ENCODE results near the gene CPN2.
A peak's percentile ranks its signal among the peaks of the same experiment; 100 is the strongest.

- TF ChIP-seq, protein P1, sequence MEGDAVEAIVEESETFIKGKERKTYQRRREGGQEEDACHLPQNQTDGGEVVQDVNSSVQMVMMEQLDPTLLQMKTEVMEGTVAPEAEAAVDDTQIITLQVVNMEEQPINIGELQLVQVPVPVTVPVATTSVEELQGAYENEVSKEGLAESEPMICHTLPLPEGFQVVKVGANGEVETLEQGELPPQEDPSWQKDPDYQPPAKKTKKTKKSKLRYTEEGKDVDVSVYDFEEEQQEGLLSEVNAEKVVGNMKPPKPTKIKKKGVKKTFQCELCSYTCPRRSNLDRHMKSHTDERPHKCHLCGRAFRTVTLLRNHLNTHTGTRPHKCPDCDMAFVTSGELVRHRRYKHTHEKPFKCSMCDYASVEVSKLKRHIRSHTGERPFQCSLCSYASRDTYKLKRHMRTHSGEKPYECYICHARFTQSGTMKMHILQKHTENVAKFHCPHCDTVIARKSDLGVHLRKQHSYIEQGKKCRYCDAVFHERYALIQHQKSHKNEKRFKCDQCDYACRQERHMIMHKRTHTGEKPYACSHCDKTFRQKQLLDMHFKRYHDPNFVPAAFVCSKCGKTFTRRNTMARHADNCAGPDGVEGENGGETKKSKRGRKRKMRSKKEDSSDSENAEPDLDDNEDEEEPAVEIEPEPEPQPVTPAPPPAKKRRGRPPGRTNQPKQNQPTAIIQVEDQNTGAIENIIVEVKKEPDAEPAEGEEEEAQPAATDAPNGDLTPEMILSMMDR (IDR thresholded peaks at IDR 0.05; ENCODE audit: poor library complexity, severe bottlenecking) = peak; percentile 98
- TF ChIP-seq POLR2AphosphoS5 (IDR thresholded peaks at IDR 0.05) (no peak), MXI1 (conservative IDR thresholded peaks at IDR 0.05; ENCODE audit: poor library complexity, severe bottlenecking) (no peak), REST (IDR thresholded peaks at IDR 0.05; ENCODE audit: borderline replicate concordance) (no peak), EP300 (conservative IDR thresholded peaks at IDR 0.05; ENCODE audit: poor library complexity, severe bottlenecking) (peak; percentile 30), EZH2 (IDR thresholded peaks at IDR 0.05; ENCODE audit: borderline replicate concordance, insufficient read depth, low read length, poor library complexity, severe bottlenecking) (no peak), RAD21 (conservative IDR thresholded peaks at IDR 0.05) (peak; percentile 99)
Observed at GRCh38 chr3:194315088-194315964, 35.8 kb downstream of the CPN2 start.
